Measurements from ENCODE around the gene GJB3. TPM values are rescaled to one million over a fixed set of nuclear protein-coding genes. Genes with fewer than 3 reads are reported as not detected.

Gene GJB3
- total RNA-seq, 1 experiment from 2014 or later, result 46.7 TPM

DNA sequence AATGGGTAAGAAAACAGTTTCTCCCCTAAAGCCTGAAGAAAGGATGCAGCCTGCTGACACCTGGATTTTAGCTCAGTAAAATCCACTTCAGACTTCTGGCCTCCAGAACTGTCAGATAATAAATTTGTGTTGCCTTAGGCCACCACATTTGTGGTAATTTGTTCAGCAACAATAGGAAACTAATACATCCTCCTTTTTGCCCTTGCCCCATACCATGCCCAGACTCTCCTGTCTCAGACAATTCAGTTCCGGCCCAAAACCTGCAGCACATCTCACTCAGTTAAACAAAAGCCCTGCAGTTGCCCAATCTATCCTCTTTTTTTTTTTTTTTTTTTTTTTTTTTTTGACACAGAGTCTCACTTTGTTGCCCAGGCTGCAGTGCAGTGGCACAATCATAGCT lies 52.7 kb downstream of the GJB3 start:
- Histone ChIP-seq H3K27me3 (ENCODE audit: insufficient read depth, low read length) (no peaks in the 10 kb centered on the region), H3K27ac (ENCODE audit: low read depth, low read length) (no peak overlapping the region), H4K20me1 (ENCODE audit: insufficient read depth) (no peaks in the 10 kb centered on the region), H3K4me1 (ENCODE audit: control insufficient read depth in 1 of 2, insufficient read depth in 2 of 2, low read length in 2 of 2) (no peaks in the 10 kb centered on the region), H3K79me2 (ENCODE audit: insufficient read depth, low read length) (no peaks in the 10 kb centered on the region), H3K9me3 (ENCODE audit: control insufficient read depth in 1 of 2, insufficient read depth in 1 of 2, low read depth in 1 of 2, low read length in 2 of 2) (no peaks in the 10 kb centered on the region), H3K4me3 (replicated peaks in 1 of 2; ENCODE audit: low read depth in 1 of 2, low read length in 2 of 2) (no peak overlapping the region), H3K4me2 (ENCODE audit: low read length) (no peak overlapping the region), H3K36me3 (ENCODE audit: control insufficient read depth in 1 of 2, insufficient read depth in 2 of 2, low read length in 2 of 2) (no peaks in the 10 kb centered on the region), H3K9ac (ENCODE audit: low read length) (no peak overlapping the region), H2AFZ (ENCODE audit: low read depth, low read length, poor library complexity, severe bottlenecking) (no peak overlapping the region), H3K9me2 (ENCODE audit: insufficient read depth) (no peaks in the 10 kb centered on the region)
- TF ChIP-seq TCF7L2 (IDR thresholded peaks at IDR 0.05; ENCODE audit: borderline replicate concordance, extremely low read depth, insufficient read depth, insufficient read length), result no peak
- TF ChIP-seq ZFX (IDR thresholded peaks at IDR 0.05), result no peak
- no peak for TF ChIP-seq CBX3 (IDR thresholded peaks at IDR 0.05; ENCODE audit: low read depth)
- no peak for TF ChIP-seq SRF (IDR thresholded peaks at IDR 0.05; ENCODE audit: low read depth)
- TF ChIP-seq FOSL1 (IDR thresholded peaks at IDR 0.05; ENCODE audit: low read depth), result no peak
- no peak for TF ChIP-seq RAD21 (IDR thresholded peaks at IDR 0.05; ENCODE audit: low read depth)
- no peak for TF ChIP-seq SIN3A (IDR thresholded peaks at IDR 0.05; ENCODE audit: low read depth)
- intact Hi-C loops (cut with micrococcal nuclease), result no loop called here
- ChIA-PET CTCF (no interaction called here), RAD21 (ENCODE audit: low non-redundant PET in 1 of 2, low total read pairs in 2 of 2, uncharacterized antibody in 2 of 2, unreplicated experiment in 2 of 2) (no interaction called here), POLR2A (interaction anchor here (0.7 kb wide), 1 partner anchor 1987 kb away, joined by 4 read pairs; no protein-coding TSS in a partner anchor)
- DNase-seq (ENCODE audit: low read depth, low spot score), result no peak
- ATAC-seq, result no peak
- BruUV-seq (replicated peaks), result no TSS peak

Other genes starting within 250 kb of the GJB3 start
- 4.6 TPM for gene GJB5, start 26.2 kb upstream of the GJB3 start, total RNA-seq (2021; ENCODE audit: unreplicated experiment)
- 2.0 TPM for gene GJB4, start 21.5 kb upstream of the GJB3 start, total RNA-seq (2021; ENCODE audit: unreplicated experiment)
- gene GJA4, start 11.8 kb downstream of the GJB3 start, total RNA-seq (2021; ENCODE audit: unreplicated experiment), result not detected
- gene SMIM12, start 78.5 kb downstream of the GJB3 start, total RNA-seq (2021; ENCODE audit: unreplicated experiment), result 31.3 TPM
- gene DLGAP3, start 148.4 kb downstream of the GJB3 start, total RNA-seq (2021; ENCODE audit: unreplicated experiment), result 0.27 TPM
- gene TMEM35B, start 204.1 kb downstream of the GJB3 start, total RNA-seq (2021; ENCODE audit: unreplicated experiment), result 14.6 TPM

Data from HCT116 (cell line).